ENCODE measurements around the gene UNC5A. TPM values are rescaled to one million over a fixed set of nuclear protein-coding genes. Genes with fewer than 3 reads are reported as not detected.

Gene UNC5A
- total RNA-seq, 1 experiment from 2014 or later = 0.13 TPM

DNA sequence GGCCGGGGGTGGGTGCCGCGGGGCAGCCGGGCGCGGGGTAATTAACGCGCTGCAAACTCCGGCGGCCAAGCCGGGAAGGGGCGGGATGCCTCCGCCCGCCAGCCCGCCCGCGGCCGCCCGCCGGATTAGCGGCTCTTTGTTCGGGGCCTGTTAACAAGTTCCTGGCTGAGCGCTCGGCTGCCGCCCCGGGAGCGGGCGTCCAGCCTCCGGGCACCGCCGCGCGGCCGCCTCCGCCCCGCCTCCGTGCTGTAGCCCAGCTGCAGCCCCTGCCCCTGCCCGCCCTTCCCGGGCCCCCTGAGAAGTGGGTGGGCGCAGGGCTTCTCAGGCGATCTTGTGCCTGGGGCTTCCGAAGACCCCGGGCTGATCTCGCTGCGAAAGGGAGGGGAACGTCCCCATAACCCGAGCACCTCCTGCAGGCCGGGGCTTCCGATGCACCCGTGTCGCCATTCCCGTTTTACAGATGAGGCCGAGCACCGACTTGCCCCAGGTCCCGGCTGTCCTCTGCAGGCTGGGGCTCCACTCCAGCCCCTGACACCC is 7.5 kb downstream of the UNC5A start:
- no TSS peak for BruUV-seq (replicated peaks)
- Histone ChIP-seq H3K4me1 (ENCODE audit: control insufficient read depth, insufficient read depth, low read length) (no peaks in the 10 kb centered on the region; the same call in 1 of the 2 replicates), H3K4me3 (ENCODE audit: low read depth in 2 of 2, low read length in 2 of 2) (peak overlapping the region; percentile 45 to 53), H3K9me3 (ENCODE audit: control insufficient read depth, insufficient read depth, low read depth, low read length) (no peaks in the 10 kb centered on the region), H3K36me3 (ENCODE audit: control insufficient read depth, insufficient read depth, low read length) (no peaks in the 10 kb centered on the region), H3K27ac (ENCODE audit: low read length) (no peak overlapping the region), H3K27me3 (ENCODE audit: control insufficient read depth, insufficient read depth, low read length) (no peaks in the 10 kb centered on the region; the same call in 1 of the 2 replicates)
- in situ Hi-C loops (cut with HindIII; ENCODE audit: low pct_unique_long_range_greater_than_20kb, low sequenced_read_pairs) (no loop called here), intact Hi-C loops (cut with micrococcal nuclease; ENCODE audit: unreplicated experiment) (no loop called here)
- ATAC-seq = peak; percentile 83
- ChIA-PET CTCF (no interaction called here), POLR2A (no interaction called here)
- TF ChIP-seq, protein P1, sequence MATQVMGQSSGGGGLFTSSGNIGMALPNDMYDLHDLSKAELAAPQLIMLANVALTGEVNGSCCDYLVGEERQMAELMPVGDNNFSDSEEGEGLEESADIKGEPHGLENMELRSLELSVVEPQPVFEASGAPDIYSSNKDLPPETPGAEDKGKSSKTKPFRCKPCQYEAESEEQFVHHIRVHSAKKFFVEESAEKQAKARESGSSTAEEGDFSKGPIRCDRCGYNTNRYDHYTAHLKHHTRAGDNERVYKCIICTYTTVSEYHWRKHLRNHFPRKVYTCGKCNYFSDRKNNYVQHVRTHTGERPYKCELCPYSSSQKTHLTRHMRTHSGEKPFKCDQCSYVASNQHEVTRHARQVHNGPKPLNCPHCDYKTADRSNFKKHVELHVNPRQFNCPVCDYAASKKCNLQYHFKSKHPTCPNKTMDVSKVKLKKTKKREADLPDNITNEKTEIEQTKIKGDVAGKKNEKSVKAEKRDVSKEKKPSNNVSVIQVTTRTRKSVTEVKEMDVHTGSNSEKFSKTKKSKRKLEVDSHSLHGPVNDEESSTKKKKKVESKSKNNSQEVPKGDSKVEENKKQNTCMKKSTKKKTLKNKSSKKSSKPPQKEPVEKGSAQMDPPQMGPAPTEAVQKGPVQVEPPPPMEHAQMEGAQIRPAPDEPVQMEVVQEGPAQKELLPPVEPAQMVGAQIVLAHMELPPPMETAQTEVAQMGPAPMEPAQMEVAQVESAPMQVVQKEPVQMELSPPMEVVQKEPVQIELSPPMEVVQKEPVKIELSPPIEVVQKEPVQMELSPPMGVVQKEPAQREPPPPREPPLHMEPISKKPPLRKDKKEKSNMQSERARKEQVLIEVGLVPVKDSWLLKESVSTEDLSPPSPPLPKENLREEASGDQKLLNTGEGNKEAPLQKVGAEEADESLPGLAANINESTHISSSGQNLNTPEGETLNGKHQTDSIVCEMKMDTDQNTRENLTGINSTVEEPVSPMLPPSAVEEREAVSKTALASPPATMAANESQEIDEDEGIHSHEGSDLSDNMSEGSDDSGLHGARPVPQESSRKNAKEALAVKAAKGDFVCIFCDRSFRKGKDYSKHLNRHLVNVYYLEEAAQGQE (IDR thresholded peaks at IDR 0.05; ENCODE audit: insufficient read depth in 1 of 2, low read depth in 2 of 2, low read length in 1 of 2) = no peak
- TF ChIP-seq, protein P2, sequence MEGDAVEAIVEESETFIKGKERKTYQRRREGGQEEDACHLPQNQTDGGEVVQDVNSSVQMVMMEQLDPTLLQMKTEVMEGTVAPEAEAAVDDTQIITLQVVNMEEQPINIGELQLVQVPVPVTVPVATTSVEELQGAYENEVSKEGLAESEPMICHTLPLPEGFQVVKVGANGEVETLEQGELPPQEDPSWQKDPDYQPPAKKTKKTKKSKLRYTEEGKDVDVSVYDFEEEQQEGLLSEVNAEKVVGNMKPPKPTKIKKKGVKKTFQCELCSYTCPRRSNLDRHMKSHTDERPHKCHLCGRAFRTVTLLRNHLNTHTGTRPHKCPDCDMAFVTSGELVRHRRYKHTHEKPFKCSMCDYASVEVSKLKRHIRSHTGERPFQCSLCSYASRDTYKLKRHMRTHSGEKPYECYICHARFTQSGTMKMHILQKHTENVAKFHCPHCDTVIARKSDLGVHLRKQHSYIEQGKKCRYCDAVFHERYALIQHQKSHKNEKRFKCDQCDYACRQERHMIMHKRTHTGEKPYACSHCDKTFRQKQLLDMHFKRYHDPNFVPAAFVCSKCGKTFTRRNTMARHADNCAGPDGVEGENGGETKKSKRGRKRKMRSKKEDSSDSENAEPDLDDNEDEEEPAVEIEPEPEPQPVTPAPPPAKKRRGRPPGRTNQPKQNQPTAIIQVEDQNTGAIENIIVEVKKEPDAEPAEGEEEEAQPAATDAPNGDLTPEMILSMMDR (IDR thresholded peaks at IDR 0.05) = peak; percentile 87; the same call in 1 of the 2 replicates
- TF ChIP-seq TCF7L2 (IDR thresholded peaks at IDR 0.05; ENCODE audit: low read depth, low read length) = 0 out of 2 replicates have a peak, but pooled peaks have one; percentile 20
- no peak for DNase-seq (ENCODE audit: low read depth, low spot score)

DNA sequence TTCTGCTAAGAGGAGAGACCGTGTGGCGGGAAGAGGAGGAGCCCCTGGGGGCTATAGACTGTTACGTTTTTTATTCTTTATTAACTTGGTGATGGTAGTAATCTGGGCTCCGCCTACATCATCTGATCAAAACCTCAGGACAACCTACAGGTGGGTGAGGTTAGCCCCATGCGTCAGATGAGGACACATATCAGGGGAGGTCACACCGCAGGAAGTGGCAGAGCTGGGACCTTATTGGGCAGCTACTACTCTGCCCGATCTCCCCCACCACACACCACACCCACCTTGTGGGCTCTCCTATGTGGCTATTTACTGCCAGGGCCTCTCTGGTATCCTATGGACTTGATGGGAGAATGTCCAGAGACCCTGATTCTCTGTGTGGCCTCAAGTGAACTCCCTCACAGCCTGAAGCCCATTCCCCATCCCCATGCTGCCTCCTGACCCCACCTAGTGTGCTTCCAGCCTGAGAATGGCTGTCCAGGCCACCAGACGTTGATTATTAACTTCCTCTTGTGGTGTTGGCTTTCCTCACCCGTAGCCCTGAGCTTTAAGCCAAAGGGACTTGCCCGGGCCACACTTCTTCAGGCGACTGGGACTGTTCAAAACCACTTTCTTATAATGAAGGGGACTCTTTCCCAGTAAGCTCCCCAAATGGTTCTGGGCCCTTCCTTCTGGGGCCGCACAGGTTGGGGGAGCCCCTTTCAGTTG is 8.2 kb downstream of the UNC5A start:
- H3K27ac ChIP-seq (ENCODE audit: low read length) = no peak overlapping the region
- H3K4me3 ChIP-seq (ENCODE audit: low read depth in 2 of 2, low read length in 2 of 2) = peak overlapping the region; percentile 45 to 53; a peak in 3 of 4 replicates
- BruUV-seq (replicated peaks) = no TSS peak
- CTCF ChIA-PET = no interaction called here
- H3K36me3 ChIP-seq (ENCODE audit: control insufficient read depth, insufficient read depth, low read length) = no peaks in the 10 kb centered on the region
- POLR2A ChIA-PET = no interaction called here
- H3K9me3 ChIP-seq (ENCODE audit: control insufficient read depth, insufficient read depth, low read depth, low read length) = no peaks in the 10 kb centered on the region
- in situ Hi-C loops (cut with HindIII; ENCODE audit: low pct_unique_long_range_greater_than_20kb, low sequenced_read_pairs) (no loop called here), intact Hi-C loops (cut with micrococcal nuclease; ENCODE audit: unreplicated experiment) (no loop called here)
- H3K4me1 ChIP-seq (ENCODE audit: control insufficient read depth, insufficient read depth, low read length) = no peaks in the 10 kb centered on the region; the same call in 1 of the 2 replicates
- DNase-seq (ENCODE audit: low read depth, low spot score) (no peak), ATAC-seq (0 out of 2 replicates have a peak, but pooled peaks have one; percentile 12)
- H3K27me3 ChIP-seq (ENCODE audit: control insufficient read depth, insufficient read depth, low read length) = no peaks in the 10 kb centered on the region; the same call in 1 of the 2 replicates
- TF ChIP-seq, protein P2 (IDR thresholded peaks at IDR 0.05) = no peak
- TF ChIP-seq POLR2AphosphoS5 (IDR thresholded peaks at IDR 0.05; ENCODE audit: low read depth, low read length) = no peak
- TF ChIP-seq, protein P1 (IDR thresholded peaks at IDR 0.05; ENCODE audit: insufficient read depth in 1 of 2, low read depth in 2 of 2, low read length in 1 of 2) = no peak
- TF ChIP-seq SIN3A (IDR thresholded peaks at IDR 0.05; ENCODE audit: borderline replicate concordance, insufficient read depth, low read depth, low read length) = no peak
- TF ChIP-seq TCF7L2 (IDR thresholded peaks at IDR 0.05; ENCODE audit: low read depth, low read length) = no peak
